Stomach smooth muscle (tissue), 2 donors: ENCODE measurements around the gene EPHA7.

Experiments
- H3K27ac ChIP-seq: one replicate; pipeline ENCODE4 v1.7.0; 2013; ENCODE audit warnings: mild to moderate bottlenecking, low read length, inconsistent platforms
- H3K27me3 ChIP-seq, 2 donors: one replicate each; pipeline ENCODE4 v1.7.0; 2013; ENCODE audit warnings: low read length in 2 of 2; ENCODE audit not compliant: insufficient read depth in 2 of 2, control insufficient read depth in 1 of 2
- H3K36me3 ChIP-seq, 2 donors: one replicate each; pipeline ENCODE4 v1.7.0; 2013; ENCODE audit warnings: low read length in 2 of 2; ENCODE audit not compliant: control insufficient read depth in 2 of 2, insufficient read depth in 2 of 2
- H3K4me1 ChIP-seq: one replicate; pipeline ENCODE4 v1.7.0; 2013; ENCODE audit warnings: low read length; ENCODE audit not compliant: control insufficient read depth, insufficient read depth
- H3K4me3 ChIP-seq, 2 donors: one replicate each; pipeline ENCODE4 v1.7.0; 2013; ENCODE audit warnings: low read length in 2 of 2
- H3K9ac ChIP-seq, 2 donors: one replicate each; pipeline ENCODE4 v1.7.0; 2013; ENCODE audit warnings: low read length in 2 of 2, mild to moderate bottlenecking in 1 of 2
- H3K9me3 ChIP-seq, 2 donors: one replicate each; pipeline ENCODE4 v1.7.0; 2013; ENCODE audit warnings: low read length in 2 of 2; ENCODE audit not compliant: control insufficient read depth in 2 of 2
- donor health status: healthy.
- donor health status: Pancreatic carcinoma.

EPHA7 gene

DNA sequence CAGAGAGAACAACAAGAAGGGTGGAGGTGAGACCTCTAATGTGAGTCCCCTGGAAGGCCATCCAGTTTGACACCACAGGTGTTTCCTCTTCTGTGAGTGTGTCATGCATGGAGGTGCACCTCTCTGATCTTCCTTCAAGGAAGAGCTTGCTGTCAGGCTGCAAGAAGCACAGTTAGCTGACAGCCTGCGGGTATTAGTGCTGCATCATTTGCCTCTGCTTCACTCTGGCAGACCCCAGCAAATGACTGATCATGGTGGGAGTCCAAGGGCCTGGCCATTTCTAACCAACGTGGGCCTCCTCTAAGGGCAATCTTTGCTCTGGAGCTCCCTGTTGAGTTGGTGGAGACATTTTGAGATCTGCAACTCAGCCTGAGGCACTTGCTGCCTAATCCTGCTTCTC lies 206.3 kb downstream of the EPHA7 start:
- Histone ChIP-seq H3K36me3 (no peaks in the 10 kb centered on the region), H3K9me3 (no peaks in the 10 kb centered on the region)

DNA sequence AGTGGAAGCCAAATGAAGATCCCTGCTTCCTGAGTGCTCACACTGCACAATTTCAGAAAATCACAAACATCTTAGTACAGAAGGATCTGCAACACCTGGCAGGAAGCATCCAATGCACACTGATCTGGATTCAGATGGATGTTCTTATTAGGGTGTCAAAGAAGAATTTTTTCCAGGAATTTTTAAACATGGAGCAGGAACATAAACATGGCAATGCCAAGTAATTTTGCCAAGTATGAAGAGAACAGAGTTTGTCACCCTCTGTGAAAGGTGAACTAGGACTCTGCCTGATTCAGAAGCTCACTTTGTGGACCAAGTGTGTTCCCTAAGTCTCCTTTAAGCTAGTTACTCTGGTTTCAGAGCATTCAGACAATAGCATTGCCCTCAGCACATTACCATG lies 208.5 kb downstream of the EPHA7 start:
- Histone ChIP-seq H3K36me3 (no peaks in the 10 kb centered on the region), H3K4me3 (no peak overlapping the region), H3K27ac (no peak overlapping the region)

More for the DNA sequence above, 206.3 kb downstream of the EPHA7 start:
- Histone ChIP-seq H3K4me3 (no peak overlapping the region), H3K27ac (no peak overlapping the region), H3K27me3 (no peaks in the 10 kb centered on the region), H3K9ac (no peak overlapping the region), H3K4me1 (no peaks in the 10 kb centered on the region)

DNA sequence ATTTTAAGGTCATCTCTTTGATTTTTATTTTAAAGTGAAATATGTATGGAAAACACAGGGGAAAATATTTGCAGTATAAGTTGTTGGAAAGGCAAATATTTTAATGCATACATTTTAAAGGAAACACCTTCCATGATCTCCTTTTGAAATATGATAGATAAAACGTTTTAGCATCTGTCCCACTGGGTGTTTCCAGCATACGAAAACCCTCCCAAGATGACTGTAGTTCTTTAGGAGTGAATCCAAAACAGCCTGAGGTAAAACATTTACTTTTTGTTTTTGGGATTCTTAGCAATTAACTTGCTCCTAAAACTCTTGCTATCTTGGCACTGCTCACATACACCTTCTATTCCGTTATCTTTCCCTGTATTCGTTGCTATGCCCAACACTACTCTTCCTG lies 210.0 kb downstream of the EPHA7 start:
- Histone ChIP-seq H3K4me3 (no peak overlapping the region), H3K27ac (no peak overlapping the region), H3K4me1 (no peaks in the 10 kb centered on the region), H3K27me3 (no peaks in the 10 kb centered on the region), H3K9me3 (no peaks in the 10 kb centered on the region), H3K9ac (no peak overlapping the region), H3K36me3 (no peaks in the 10 kb centered on the region)

More for the DNA sequence above, 208.5 kb downstream of the EPHA7 start:
- no peaks in the 10 kb centered on the region for H3K4me1 ChIP-seq
- H3K9me3 ChIP-seq, result no peaks in the 10 kb centered on the region
- H3K9ac ChIP-seq, result no peak overlapping the region
- H3K27me3 ChIP-seq, result no peaks in the 10 kb centered on the region

DNA sequence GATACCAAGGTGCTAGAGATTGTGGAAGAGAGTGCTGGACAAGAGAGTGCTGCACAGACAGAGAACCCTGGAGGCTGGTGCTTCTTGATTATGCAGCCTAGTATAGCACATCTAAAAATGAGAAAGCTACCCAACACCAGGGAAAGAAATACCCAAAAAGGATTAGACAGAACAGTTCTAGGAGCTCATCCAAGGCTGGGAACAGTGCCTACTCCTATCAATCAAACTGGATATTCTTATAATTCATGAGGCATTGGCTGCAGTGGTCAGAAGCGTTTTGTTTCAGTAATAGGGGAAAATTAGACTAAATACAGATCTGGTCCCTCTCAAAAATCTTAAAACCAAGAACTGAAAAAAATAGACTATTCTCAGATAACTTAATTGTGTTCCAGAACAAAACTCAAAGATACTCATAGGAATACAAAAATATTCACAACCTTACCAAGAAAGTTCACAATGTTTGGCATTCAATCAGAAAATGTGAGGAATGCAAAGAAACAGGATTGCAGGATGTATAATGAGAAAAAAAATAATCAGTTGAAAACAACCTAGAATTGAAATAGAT lies 222.9 kb downstream of the EPHA7 start:
- no peak overlapping the region for H3K4me3 ChIP-seq
- H3K36me3 ChIP-seq, result no peaks in the 10 kb centered on the region
- no peak overlapping the region for H3K9ac ChIP-seq
- H3K27ac ChIP-seq, result no peak overlapping the region
- H3K27me3 ChIP-seq, result no peaks in the 10 kb centered on the region
- no peaks in the 10 kb centered on the region for H3K4me1 ChIP-seq
- H3K9me3 ChIP-seq, result no peaks in the 10 kb centered on the region

DNA sequence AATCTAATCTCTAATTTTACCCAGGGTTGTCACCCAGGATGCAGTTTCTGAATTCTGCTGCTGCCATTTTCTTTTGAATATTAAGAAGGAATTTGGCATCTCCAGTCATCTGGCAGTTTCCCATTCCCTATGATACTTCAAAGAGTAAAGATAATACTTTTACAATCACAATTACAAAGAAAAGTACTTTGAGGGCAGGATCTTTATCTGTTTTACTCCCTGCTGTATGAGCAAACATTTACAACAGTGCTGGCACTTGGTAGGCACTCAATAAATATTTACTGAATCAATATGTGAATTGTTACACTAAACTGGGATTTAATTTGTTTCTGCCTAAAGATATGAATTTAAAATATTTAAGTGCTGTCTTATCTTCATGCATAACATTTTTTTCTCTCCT lies 224.9 kb downstream of the EPHA7 start:
- no peaks in the 10 kb centered on the region for H3K9me3 ChIP-seq
- H3K4me3 ChIP-seq, result no peak overlapping the region
- H3K27me3 ChIP-seq, result no peaks in the 10 kb centered on the region
- H3K36me3 ChIP-seq, result no peaks in the 10 kb centered on the region
- no peak overlapping the region for H3K9ac ChIP-seq
- no peak overlapping the region for H3K27ac ChIP-seq
- H3K4me1 ChIP-seq, result no peaks in the 10 kb centered on the region

DNA sequence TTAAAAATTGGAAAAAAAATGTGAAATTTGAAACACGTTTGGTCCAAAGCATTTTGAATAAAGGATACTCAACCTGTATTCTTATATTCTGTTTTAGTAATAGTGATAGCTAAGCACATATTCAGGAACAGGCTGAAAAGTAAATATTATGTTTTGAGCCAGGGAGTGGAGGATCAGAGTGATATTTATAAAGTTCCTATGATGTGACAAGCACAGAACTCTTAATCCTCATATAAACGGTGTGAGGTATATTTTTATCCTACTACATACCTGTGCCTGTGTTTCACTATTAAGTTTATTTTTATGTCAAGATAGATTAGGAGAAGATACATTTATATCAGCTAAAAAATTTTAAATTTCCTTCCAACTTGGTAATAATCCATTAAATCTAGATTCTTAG lies 225.5 kb downstream of the EPHA7 start:
- no peaks in the 10 kb centered on the region for H3K27me3 ChIP-seq
- no peaks in the 10 kb centered on the region for H3K36me3 ChIP-seq
- no peak overlapping the region for H3K9ac ChIP-seq
- no peak overlapping the region for H3K27ac ChIP-seq
- H3K9me3 ChIP-seq, result no peaks in the 10 kb centered on the region
- no peaks in the 10 kb centered on the region for H3K4me1 ChIP-seq
- H3K4me3 ChIP-seq, result no peak overlapping the region
